NCI-H2227 treated with DMSO at 0.1 percent for 48 hours (cell line): Measurements from ENCODE around the gene BID.

Experiments used
- DNase-seq: peaks from one replicate; lab custom pipeline; 2025; lab: John Stamatoyannopoulos, UW

The BID gene

DNA sequence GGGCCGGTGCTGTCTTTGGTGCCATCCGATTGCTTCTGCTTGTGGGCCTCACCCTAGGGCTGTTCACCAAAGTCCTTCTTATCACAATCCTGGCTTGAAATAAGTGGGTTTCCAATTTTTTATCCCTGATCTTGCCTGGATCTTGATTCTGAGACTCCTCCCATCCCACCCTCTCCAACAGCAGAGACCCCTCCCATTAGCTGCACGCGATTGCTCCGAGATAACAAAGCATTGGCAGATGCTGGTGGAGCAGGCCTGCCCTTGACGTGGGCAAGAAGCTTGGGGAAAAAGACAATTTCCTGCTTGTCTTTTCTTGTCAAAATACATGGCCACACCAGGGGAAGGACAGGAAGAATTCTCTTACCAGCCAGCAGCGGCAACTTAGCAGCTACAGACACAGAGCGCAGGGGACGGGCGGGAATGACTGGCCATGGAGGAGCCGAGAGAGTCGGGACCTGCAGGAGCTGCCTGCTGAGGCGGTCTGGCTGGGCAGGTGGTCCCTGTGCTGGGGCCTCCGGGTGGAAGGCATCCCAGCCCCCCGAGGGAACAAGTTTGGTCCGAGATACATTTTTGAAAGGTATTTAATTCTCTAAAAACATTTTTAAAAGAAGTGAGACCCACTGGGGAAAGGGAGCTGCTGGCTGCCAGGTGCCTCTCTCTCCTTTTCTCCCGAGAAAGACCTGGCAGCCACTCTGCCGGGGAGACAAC, 9.7 kb upstream of the BID start:
- no peak for DNase-seq

DNA sequence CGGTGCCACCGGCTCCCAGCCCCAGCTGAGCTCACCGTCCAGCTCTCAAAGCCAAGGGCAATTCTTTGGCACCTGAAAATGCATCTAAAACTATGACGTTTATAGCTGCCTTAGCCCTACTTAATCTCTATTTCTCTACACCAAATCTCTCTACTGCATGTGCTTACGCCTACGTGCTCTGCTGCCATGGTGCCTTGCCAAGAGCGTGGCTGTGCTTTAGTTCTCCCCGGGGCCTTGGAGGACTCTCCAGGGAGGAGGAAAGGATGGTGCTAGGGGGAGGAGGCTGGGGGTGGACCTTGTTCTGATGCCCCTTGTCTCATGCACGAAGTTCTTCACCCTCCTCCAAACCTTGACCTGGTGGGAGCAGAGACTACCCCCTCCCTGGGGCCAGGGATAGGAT, 9.0 kb upstream of the BID start:
- no peak for DNase-seq

DNA sequence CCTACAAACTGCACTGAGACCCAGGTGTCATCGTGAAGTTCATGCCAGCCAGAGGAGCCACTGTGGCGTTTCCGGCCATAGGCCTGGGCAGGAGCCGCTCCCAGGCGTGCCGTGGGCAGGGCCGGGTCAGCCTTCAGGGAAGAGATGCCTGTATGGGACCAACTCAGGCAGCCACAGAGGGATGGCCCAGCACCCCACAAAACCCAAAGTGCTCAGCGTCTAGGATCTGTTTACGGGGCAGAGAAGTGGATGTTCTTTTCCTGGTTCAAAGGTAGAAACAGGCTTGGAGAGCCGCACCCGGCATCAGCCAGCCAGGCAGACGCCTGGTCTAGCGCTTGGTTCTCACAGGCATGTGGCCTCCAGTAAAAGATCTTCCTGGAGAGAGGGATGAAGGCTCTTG, 8.4 kb upstream of the BID start:
- DNase-seq: no peak

DNA sequence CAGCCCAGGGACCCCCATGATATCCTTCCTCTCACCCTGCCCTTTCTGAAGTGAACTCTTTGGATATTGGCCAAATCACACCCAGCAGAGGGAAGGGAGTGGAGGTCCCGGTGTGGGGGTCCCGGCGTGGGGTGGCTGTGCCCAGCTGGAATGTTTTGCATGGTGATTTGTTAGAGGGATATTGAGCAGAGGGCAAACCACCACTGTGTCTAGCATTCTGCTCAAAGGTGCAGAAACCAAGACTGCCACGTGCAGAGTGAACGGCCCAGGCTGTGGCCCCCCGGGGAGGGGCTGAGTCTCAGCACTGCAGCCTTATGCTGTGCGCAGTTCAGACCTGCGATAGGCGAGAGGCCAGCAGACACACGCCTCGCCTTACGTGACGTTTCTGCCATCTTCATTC, 7.9 kb upstream of the BID start:
- no peak for DNase-seq

DNA sequence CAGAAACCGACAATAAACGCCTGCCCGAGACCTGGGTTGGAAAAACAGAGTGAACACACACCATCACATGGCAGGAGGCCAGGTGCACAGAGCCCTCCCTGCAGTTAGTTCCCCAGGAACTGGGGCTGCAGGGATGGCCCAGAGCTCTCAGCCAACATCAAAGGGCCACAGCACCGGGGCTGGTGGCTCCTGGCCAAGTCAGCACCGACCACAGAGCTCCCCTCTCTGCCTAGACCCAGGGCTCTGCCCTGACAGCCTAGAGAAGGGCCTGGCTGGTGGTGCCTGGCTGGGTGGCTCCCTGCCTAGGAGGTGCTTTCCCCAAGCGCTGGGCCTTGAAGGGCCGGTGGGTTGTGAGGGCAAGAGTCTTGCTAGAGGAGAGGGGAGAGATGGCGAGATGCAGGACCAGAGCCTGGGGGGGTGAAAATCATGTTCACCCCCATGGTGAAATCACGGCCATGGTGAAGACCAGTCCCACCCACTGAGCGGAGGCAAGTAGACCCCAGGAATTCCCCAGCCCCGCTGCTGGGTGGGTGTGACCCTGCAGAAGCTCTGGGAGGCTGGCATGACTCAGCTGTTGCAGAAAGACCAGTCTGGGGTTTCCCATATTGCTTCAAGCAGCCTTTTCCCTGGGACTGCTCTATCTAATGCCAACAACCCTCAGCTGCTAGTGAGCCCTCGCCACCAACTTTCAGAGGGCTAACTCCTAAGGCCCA, 7.2 kb upstream of the BID start:
- DNase-seq: no peak

DNA sequence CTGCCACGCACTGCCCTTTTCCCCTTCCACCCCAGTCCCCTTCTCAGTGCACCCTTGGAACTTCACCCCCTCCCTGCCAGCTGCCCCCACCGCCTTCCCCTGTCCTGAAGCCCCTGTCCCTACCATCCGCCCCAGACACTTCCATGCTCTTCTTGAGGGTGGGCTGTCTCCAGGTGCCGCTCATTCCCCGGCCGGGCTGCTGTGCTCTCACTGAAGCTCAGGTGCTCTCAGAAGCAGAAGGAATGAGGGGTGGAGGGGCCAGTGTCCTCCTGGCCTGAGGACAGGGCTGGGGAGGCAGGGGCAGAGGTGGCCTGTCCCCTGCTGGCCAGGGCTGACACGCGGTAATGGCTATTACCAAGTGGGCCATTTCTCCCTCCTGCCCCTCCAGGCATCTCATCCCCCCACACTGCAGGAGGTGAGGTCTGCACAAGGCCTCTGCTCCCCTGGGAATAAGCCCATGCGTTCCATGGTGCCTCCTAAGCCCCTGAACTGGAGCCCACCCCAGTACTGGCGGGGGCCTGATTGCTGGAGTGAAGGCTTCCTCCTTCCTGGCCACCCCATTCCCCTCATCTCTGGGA, 6.6 kb upstream of the BID start:
- no peak for DNase-seq

DNA sequence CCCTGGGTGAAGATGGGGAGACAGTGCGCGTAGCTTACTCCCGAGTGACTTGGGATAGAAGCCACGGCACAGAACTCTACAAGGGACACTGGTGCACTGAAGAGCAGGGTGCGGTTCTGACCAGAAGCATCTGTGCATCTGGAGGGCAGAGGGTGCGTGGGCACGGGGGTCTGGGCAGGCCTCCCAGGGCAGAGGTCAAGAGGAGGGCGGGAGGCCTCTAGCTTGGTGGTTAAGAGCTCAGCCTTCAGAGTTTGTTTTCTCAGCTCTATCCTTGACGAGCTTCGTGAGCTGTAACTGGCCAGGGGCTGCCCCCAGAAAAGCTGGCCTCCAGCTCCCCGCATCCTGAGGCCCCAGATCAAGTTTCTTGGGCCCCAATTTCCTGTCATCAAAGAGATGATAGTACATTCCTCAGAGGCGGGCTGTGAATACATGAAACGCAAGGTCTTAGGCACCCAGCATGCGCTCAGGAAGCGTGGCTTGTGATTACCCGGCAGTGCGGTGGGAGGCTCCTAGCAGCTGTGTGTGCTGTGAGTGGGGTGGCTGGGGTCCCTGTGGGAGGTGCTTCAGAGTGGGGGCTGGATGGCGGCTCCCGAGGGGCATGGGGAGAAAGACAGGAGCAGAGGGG, 6.0 kb upstream of the BID start:
- no peak for DNase-seq

DNA sequence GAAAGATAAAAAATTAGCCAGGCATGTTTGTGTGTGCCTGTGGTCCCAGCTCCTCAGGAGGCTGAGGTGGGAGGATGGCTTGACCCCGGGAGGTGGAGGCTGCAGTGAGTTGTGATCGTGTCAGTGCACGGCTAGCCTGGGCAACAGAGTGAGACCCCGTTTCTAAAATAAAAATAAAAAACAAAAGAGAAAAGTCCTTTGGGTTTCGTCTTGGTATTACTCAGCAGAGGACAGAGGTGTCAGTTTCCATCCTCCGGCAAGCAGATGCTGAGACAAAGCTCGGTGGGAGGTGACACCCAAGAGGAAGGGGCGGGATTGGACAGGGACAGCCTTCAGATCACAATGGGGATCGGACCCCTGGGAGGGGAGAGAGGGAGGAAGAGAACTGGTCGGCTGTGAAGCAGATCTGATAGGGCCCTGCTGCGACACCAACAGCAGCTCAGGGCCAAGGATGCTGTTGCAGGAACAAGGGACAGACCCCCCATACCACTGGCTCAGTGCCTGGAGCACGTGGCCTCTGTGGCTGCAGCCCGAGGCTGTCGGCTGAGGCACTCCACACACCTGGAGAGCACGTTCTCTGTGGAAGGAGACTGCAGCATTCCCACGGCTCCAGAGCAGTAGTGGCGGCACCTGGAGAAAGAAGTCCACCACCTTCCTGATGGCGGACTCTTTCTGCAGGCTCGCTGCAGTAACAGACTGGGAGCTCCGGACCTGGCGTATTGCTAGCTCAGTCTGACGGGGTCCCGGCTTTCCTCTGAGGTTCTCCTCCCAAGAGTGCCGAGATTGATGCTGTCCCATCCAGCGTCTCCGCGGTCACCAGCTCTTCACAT, 5.2 kb upstream of the BID start:
- DNase-seq: no peak

DNA sequence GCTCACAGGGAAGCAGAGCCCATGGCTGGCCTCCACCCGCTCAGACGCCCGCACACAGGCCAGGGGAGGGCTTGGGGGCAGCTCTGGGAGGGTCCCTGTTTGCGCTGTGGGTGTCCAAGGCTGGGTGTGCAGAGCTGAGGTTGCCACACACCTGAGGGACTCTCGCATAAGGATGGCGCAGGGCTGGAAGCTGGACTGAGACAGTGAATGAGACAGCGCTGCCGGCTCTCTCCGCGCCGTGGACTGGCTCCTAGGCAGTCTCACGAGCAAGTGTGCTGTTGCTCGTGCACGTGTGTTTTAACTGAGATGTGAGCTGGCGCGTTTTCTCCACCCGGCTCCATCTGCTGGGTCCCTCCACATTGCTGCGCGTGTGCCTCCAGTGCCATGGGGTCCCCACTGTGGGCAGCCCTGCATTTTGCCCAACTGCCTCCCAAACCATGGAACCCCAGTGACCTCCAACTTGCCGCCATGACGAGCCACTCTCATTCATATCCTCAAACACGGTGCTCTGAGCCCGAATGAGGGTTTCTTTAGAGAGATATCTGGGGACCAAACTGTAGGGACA, 4.2 kb upstream of the BID start:
- no peak for DNase-seq

DNA sequence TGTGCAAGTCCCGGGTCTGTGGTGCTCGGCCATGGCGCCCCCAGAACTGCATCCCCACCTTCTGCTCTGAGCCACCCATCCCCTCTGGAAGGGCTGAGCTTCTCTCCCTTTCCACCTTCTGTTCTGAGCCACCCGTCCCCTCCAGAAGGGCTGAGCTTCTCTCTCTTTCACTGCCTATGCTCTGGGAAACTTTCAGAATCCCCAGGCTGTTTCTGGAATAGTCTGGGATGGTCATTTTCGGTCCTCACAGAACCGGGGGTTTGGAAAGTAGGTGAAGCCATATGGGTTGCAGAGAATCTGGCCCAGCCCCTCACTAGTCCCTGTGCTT, 3.4 kb upstream of the BID start:
- DNase-seq: no peak

DNA sequence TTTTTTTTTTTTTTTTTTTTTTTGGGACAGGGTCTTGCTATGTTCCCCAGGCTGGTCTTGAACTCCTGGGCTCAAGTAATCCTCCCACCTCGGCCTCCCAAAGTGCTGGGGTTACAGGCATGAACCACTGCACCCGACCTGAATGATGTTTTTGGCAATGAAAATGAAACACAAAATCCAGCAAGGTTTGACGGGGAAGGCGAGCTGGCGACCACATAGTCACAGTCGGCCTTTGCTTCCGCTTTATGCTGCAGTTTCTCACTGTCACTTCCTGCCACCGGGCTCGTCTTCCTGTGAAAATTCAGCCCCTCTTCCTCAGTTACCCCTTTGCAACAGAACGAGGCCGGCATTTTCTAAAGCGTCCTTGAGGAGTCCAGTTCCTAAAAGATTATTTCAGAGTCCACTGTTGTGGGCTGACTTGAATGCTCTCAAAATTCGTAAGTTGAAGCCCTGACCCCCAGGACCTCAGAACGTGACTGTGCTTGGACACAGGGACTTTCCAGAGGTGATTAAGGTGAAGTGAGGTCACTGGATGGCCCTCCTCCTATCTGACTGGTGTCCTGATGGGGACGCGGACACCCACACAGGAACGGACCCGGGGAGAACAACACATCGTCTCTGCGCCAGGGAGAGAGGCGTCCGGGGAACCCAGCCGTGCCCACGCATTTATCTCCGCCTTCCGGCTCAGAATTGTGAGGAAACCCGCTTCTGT, 2.9 kb upstream of the BID start:
- no peak for DNase-seq

DNA sequence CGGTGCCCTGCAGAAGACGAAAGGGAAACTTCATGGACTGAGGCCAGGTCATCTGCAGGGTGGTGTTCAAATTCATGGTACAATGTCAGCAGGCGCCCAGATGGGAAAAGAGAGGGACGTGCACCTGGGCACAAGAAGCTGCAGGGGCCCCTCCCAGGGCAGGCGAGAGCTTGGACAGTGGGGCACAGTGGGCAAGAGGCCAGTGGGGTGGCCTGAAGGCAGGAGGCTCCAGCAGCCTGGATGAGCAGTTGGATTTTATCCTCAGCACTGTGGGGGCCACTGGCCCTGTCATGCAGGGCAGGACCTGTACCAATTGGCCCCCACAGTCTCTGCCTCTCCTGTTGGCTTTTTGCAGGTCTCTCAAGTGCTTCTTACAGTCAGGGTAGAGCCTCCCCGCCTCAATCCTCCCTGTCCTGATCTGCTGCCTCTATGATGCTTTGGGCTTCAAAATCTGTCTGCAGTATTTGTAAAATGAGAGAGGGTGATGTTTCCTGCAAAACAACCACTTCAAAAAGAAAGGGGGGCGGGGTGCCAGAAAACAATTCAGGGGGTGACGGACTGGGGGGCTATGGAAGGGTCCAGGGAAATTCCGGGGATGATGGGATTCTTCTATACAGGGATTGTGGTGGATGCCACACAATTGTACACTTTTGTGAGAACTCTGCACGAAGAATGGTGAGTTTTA, 1.7 kb upstream of the BID start:
- no peak for DNase-seq

DNA sequence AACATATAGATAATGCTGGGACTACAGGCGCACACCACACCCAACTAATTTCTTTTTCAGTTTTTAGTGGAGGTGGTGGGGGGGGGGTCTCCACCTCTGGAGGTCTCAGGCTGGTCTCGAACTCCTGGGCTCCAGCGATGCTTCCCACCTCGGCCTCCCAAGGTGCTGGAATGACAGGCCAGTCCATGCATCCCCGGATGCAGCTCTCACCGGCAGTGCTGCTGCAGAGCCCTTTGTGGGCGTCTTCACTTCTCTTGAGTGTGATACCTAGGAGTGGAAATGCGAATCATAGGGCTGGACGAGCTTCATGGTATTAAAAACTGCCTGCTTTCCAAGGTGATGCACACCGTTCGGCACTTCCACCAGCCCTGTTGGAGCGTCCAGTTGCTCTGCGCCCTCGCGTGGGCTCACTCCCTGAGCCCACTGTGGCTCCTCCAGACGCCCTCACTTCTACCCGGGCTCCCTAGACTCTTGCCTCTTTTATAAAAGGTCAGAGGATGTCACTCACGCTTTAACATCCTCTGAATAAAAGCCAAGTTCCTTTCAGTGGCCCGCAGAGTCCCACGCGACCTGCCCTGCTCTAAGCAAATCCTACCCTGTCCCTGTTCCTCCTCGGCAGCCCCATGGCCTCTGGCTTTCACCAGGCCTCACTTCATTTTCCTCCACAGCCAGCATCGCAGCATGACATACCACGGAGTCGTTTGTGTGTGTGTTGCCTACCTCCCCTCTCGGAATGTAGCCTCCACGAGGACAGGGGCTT, 837 bp upstream of the BID start:
- no peak for DNase-seq

DNA sequence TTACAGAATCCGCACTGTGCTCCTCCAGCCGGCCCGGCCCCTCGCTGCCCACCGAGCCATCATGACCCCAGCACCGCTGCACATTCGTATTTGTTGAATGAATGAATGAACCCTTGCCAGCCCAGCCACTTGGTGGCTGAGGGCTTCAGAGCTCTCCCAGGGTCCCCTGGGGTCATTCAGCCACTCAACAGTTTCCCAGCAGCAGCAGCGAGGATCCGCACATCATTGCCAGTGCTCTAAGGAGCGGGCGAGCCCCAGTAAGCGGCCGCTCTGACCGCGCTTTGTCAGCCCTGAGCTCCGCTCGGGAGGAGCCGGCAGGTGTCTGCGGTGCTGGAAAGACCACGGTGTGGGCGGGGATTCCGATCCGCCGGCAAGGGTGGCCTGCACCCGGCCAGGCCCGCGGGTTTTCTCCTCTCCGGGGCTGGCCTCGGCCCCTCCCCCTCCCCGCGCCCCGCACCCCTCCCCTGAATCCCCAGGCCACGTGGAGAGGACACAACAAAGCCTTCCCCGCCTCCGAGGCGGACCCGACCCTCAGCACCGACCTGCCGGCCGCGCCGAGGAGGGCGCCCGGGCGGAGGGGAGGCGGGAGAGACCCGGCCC, 563 bp downstream of the BID start:
- peak; percentile 36 for DNase-seq

DNA sequence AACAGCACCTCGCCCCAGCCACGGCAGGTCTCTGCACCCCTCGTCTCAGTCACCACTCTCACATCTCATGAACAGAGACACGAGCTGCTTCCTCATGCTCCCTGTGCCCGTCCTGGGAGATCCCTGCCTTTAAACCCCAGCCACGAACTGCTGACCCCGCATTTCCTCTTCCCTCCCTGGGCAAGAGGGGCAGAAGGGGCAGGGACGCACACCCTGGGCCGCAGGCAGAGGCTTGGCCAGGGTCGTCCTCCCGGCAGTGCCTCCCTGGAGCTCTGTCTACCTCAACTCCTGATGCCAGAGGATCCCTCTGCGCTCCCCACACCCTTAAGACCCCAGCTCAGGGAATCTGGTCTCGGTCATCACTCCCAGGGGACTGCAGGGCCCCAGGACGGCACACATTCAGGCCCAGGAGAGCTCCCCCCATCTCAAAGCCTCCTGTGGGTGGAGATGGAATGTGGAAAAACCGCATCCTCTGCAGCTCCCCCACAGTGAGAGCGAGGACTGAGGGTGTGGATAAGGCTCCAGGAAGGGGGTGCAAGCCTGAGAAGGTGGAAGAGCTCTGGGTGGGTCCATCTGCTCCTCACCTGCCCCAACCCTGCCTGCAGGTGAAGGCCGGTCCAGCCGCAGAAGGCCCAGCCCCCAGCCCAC, 1.2 kb downstream of the BID start:
- DNase-seq: no peak

DNA sequence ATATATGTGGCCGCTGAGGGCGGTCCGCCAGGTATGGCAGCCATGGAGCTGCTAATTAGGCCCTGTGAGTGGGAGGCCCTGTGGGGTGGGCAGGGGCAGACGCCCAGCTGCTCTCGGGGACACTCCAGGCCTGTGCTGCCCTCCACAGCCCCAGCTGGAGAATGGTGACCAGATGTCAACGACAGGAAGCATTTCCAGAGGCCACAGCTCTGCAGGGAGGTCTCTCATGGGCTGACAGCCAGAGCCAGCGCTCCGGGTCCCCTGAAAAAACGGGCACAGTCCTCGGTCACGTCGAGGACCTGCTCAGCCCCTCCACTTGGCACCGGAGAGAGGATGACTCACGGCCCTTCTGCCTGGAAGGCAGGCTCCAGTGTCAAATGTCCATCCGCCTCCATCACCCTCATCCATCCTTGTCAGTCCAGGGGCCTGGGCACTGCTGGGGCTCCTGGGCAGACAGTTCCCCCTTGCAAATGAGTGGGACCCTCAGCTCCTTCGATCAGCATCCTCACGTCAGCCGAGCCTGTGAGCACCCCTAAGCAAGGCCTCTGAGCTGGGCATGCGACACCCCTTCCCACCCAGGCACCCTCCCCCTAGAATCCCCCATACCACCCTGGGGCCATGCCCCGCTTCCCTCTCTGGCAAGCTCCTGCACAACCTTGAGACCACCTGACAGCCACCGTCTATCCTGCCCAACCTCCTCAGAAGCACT, 1.9 kb downstream of the BID start:
- no peak for DNase-seq

DNA sequence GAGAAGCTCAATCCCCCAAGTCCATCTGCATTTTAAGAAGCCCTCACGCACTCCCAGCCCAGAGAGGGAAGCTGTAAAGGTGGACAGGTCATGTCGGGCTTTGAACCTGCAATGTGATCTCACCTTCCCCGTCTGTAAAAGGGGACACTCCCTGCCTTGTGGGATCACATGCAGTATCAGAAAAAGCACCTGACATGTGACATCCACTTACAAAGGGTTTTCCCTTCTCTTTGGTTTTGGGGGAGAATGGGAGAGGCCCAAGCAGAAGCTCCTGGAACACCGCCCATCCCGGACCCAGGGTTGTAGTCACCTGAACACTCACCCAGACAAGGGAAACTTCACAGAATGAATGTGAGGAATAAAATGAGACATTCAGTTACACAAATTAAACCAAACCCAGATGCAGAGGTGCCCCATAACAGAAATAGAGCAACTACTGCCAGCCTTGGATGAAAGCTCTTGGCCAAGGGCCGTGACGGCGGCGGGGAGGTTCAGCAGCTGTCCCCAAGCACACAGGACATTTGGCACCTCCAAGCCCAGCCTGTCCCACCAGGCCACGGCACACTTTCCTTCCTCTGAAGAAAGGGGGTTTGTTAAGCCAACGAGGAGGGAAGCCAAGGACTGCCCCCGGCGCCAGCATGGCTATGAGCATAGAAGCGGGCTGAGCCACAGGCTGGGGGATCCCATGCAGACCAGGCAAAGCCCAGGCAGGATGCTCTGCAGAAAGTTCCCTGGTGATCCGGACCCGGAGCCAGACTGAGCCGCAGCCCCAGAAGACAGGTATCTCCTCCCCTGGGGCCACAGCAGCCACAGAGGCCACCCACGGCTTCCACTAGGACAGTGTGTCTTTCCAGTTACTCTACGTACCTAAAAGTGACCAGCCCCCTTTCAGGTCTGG, 3.8 kb downstream of the BID start:
- no peak for DNase-seq

DNA sequence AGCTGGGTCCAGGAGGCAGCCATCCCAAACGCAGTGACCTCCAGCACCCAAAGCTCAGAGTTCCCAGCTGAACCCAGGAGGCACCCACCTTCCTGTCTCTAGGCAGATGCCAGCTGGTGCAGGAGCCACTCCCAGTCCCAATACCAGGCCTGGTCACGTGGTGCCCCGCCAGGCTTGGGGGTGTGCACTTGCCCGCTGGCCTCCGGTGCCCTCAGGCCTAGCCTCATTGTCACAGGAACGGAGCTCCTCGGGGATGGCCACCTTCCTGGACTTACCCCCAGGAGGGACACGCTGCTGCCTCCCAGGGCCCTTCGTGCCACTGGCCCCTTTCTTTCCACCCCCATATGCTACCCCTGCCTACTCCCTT, 4.6 kb downstream of the BID start:
- no peak for DNase-seq
